Heart right ventricle (tissue), 16 donors: ENCODE data around the gene BYSL. TPM values are rescaled to one million over a fixed set of nuclear protein-coding genes. Genes with fewer than 3 reads are reported as not detected.

Experiments used
- ATAC-seq, 8 donors: fragments of 200-7000 bp; cut with Tn5 transposase; one replicate each; pipeline ENCODE4 v1.9.1; 2020; ENCODE audit warnings: mild to moderate bottlenecking in 8 of 8, moderate library complexity in 8 of 8, moderate number of reproducible peaks in 1 of 8
- DNase-seq, 2 donors: peaks; one replicate each; pipeline ENCODE4 v3.0.0-alpha.2; 2020
- H3K27ac ChIP-seq, 10 donors: fragments of 200-600 bp; sonication (generic) in 2 of 10; one replicate each; pipeline versions ENCODE4 v1.5.0 to v1.8.0; 2020 to 2022; ENCODE audit warnings: mild to moderate bottlenecking in 3 of 10
- H3K27me3 ChIP-seq, 7 donors: fragments of 200-600 bp; one replicate each; pipeline ENCODE4 v1.8.0; 2021 to 2022; ENCODE audit warnings: mild to moderate bottlenecking in 2 of 7
- H3K36me3 ChIP-seq, 9 donors: fragments of 200-600 bp; sonication (generic) in 1 of 9; one replicate each; pipeline versions ENCODE4 v1.5.0 to v1.8.0; 2020 to 2022; ENCODE audit warnings: mild to moderate bottlenecking in 2 of 9
- H3K4me1 ChIP-seq, 9 donors: fragments of 200-600 bp; sonication (generic) in 1 of 9; one replicate each; pipeline versions ENCODE4 v1.5.0 to v1.8.0; 2020 to 2022; ENCODE audit warnings: mild to moderate bottlenecking in 4 of 9
- H3K4me3 ChIP-seq, 10 donors: fragments of 200-600 bp; sonication (generic) in 2 of 10; one replicate each; pipeline versions ENCODE4 v1.5.0 to v1.8.0; 2020 to 2022; ENCODE audit warnings: mild to moderate bottlenecking in 7 of 10, moderate library complexity in 2 of 10
- H3K9me3 ChIP-seq, 11 donors: fragments of 200-600 bp in 10 of 11; sonication (generic) in 2 of 11; one replicate each; pipeline versions ENCODE4 v1.5.0 to v1.8.0; 2013 to 2022; ENCODE audit warnings: mild to moderate bottlenecking in 2 of 11, control low read depth in 1 of 11, moderate library complexity in 1 of 11
- WGBS, 2 donors: extraction: QIAGEN DNeasy Blood & Tissue Kit; methylation state at CpG; one replicate each; pipeline ENCODE4 v1.1.7; 2013; ENCODE audit warnings: inconsistent platforms in 1 of 2; 5-methylcytosine and 5-hydroxymethylcytosine counted together
- intact Hi-C, 10 donors: fragments of 100-400 bp; cut with DNase I; formaldehyde crosslinking; loops; one replicate each; pipeline versions ENCODE4 v1.11.1 to v1.14.2; 2022
- polyA plus RNA-seq, 2 donors: library from polyadenylated mRNA; stranded (reverse); fragments of 200-250 nt; gene quantifications; one replicate each; pipeline ENCODE4 v1.2.3, GENCODE V29; 2013
- total RNA-seq, 10 donors: library from RNA; stranded (reverse); fragmentation: NEBNext Ultra II Directional in 3 of 10; extraction: Animal tissue kit (Norgen Biotek cat#: 25700) in 3 of 10; gene quantifications; one replicate each; pipeline versions ENCODE4 v1.2.1 to v1.2.4, GENCODE V29; 2021 to 2023
- TF ChIP-seq, protein P1 (sequence below), 9 donors: fragments of 200-600 bp; sonication (generic) in 2 of 9; IDR thresholded peaks; one replicate each; pipeline versions ENCODE4 v1.5.0 to v1.8.0; 2021 to 2022; ENCODE audit warnings: antibody characterized with exemption in 9 of 9, mild to moderate bottlenecking in 5 of 9, moderate library complexity in 1 of 9
- donor health status: Arrhythmogenic right ventricular cardiomyopathy.
- donor health status: ischemic (EF 13 %, LVEDD 7.1; RV severe dilation, severe dysfunction).
- donor health status: healthy with polysubstance abuse.
- donor health status: DM: no; HTN: yes; CAD: no.
- donor health status: DM: no; HTN: no; CAD: no.
- donor health status: ischemic (EF 25% LVEDD 6.9; RV normal size, moderate dysfunction).
- donor health status: ischemic (EF 25% LVEDD 5.7; RV mildly dilated, moderate dysfunction).
- donor health status: healthy.
- donor health status: DM: yes; HTN: yes; CAD: no.
- donor health status: Ischemic cardiomyopathy.
- donor health status: ischemic (EF 35%, LVEDD 5.7; RV mildly dilated, moderate dysfunction).
- donor health status: nonischemic (EF 11% LVEDD 7.7; RV severe dilation, severe dysfunction).
- donor health status: DM: yes; HTN: yes; CAD: no.
- donor health status: PGD.
- donor health status: ischemic (EF 29% LVEDD 5.4; RV normal size, mild dysfunction).
- donor health status: nonischemic (EF 23%, LVEDD 6.1; RV moderate dilation, normal function).

Gene BYSL
- total and polyA plus RNA-seq, 12 donors = 4.3 to 20.0 (median 9.9) TPM

DNA sequence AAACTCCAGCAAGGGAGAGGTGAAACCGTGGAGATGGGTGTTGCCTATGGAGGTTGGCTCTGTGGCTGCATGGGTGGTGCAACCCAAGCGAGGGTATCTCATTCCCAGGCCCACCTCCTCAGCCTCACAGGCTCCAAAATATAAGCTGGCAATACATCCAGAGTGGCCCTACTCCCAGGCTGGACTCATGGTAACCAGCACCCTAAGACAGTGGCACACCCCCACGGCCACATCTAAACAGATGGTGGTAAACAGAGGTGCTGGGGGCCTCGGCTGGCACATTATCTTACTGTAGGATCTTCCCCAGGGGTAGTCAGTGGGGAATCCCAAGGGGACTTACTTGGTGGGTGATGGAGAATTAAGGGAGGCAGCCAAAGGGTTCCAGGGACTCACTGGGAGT is 54.0 kb downstream of the BYSL start:
- ATAC-seq (no peak), DNase-seq (no peak)
- Histone ChIP-seq H3K27me3 (no peaks in the 10 kb centered on the region), H3K9me3 (no peaks in the 10 kb centered on the region), H3K4me3 (no peak overlapping the region), H3K4me1 (peaks cover 0 to 25% (median 6%) of the 10 kb centered on the region in 9 donors), H3K36me3 (no peaks in the 10 kb centered on the region), H3K27ac (no peak overlapping the region)
- TF ChIP-seq, protein P1, sequence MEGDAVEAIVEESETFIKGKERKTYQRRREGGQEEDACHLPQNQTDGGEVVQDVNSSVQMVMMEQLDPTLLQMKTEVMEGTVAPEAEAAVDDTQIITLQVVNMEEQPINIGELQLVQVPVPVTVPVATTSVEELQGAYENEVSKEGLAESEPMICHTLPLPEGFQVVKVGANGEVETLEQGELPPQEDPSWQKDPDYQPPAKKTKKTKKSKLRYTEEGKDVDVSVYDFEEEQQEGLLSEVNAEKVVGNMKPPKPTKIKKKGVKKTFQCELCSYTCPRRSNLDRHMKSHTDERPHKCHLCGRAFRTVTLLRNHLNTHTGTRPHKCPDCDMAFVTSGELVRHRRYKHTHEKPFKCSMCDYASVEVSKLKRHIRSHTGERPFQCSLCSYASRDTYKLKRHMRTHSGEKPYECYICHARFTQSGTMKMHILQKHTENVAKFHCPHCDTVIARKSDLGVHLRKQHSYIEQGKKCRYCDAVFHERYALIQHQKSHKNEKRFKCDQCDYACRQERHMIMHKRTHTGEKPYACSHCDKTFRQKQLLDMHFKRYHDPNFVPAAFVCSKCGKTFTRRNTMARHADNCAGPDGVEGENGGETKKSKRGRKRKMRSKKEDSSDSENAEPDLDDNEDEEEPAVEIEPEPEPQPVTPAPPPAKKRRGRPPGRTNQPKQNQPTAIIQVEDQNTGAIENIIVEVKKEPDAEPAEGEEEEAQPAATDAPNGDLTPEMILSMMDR (IDR thresholded peaks at IDR 0.05) = no peak
- intact Hi-C loops = no loop called here
- 89 to 92% methylated on average over 4 of the region's 4 CpGs for WGBS, 2 donors

DNA sequence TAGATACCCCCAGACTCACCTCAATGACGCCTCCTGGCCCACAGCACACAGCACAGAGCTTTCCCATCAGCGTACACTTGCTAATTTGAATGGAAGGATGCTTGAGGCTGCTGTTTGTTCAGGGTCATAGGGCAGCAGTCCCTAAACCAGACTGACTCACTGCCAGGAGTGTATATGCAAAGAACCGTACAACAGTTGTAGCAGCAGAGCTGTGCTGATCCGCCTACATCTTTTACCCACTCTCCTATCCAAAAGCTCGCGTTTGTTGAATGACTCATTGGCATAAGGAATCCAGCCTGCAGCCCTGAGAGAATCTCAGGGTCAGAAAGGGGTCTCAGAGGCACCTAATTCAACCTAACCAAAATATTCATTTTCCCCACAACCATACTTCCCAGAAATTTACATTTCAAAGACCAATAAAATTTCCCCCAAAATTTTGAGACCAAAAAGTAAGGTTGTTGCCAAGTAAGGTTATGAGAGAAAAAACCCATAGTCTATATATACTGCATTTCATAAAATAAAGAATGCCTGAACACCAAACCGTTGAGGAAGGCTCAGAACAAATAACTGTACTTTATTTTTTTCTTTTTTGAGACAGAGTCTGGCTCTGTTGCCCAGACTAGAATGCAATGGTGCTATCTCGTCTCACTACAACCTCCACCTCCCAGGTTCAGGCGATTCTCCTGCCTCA is 55.6 kb downstream of the BYSL start:
- ATAC-seq (no peak), DNase-seq (no peak)
- H3K36me3 ChIP-seq = no peaks in the 10 kb centered on the region
- H3K9me3 ChIP-seq = peaks cover 0 to 5% (median 0%) of the 10 kb centered on the region in 11 donors
- TF ChIP-seq, protein P1 (IDR thresholded peaks at IDR 0.05) = no peak
- peaks cover 0 to 20% (median 0%) of the 10 kb centered on the region in 9 donors for H3K4me1 ChIP-seq
- H3K27ac ChIP-seq = no peak overlapping the region
- H3K27me3 ChIP-seq = no peaks in the 10 kb centered on the region
- intact Hi-C loops = no loop called here
- H3K4me3 ChIP-seq = no peak overlapping the region
- 71 to 76% methylated on average over 9 of the region's 9 CpGs for WGBS, 2 donors

Other genes with a start within 250 kb of the BYSL start
- gene TFEB, start 185.9 kb upstream of the BYSL start, total RNA-seq = 10 to 100 TPM; 29.2 to 47.0 (median 39.6) TPM
- 10 to 100 TPM; 36.9 to 52.3 TPM for gene TFEB, start 185.9 kb upstream of the BYSL start, polyA plus RNA-seq
- not detected for gene PGC, start 174.1 kb upstream of the BYSL start, total RNA-seq
- 1 to 10 TPM in 1 of 2 donors, under 1 TPM in 1; 0.58 to 2.0 TPM for gene PGC, start 174.1 kb upstream of the BYSL start, polyA plus RNA-seq
- gene FRS3, start 141.6 kb upstream of the BYSL start, total RNA-seq = 1 to 10 TPM; 4.1 to 8.7 (median 5.8) TPM
- gene FRS3, start 141.6 kb upstream of the BYSL start, polyA plus RNA-seq = 1 to 10 TPM; 2.8 to 8.0 TPM
- 1 to 10 TPM in 7 of 10 donors, under 1 TPM in 3; 0.38 to 4.7 (median 1.9) TPM for gene PRICKLE4, start 140.7 kb upstream of the BYSL start, total RNA-seq
- 1 to 10 TPM; 1.6 to 6.1 TPM for gene PRICKLE4, start 140.7 kb upstream of the BYSL start, polyA plus RNA-seq
- gene TOMM6, start 133.8 kb upstream of the BYSL start, total RNA-seq = 100 to 1,000 TPM; 156 to 210 (median 186) TPM
- gene TOMM6, start 133.8 kb upstream of the BYSL start, polyA plus RNA-seq = 100 to 1,000 TPM; 135 to 291 TPM
- gene USP49, start 26.1 kb upstream of the BYSL start, total RNA-seq = 1 to 10 TPM; 1.1 to 2.0 (median 1.7) TPM
- 1 to 10 TPM in 1 of 2 donors, under 1 TPM in 1; 0.58 to 2.0 TPM for gene USP49, start 26.1 kb upstream of the BYSL start, polyA plus RNA-seq
- 10 to 100 TPM; 12.6 to 21.5 (median 17.3) TPM for gene MED20, start 360 bp upstream of the BYSL start, total RNA-seq
- 10 to 100 TPM; 11.0 to 11.1 TPM for gene MED20, start 360 bp upstream of the BYSL start, polyA plus RNA-seq
- gene CCND3, start 20.3 kb downstream of the BYSL start, total RNA-seq = 10 to 100 TPM; 29.6 to 51.8 (median 37.5) TPM
- 10 to 100 TPM; 55.5 to 77.3 TPM for gene CCND3, start 20.3 kb downstream of the BYSL start, polyA plus RNA-seq
- gene TAF8, start 129.0 kb downstream of the BYSL start, total RNA-seq = 10 to 100 TPM; 21.0 to 38.1 (median 31.6) TPM
- 10 to 100 TPM; 15.2 to 20.1 TPM for gene TAF8, start 129.0 kb downstream of the BYSL start, polyA plus RNA-seq
- 1 to 10 TPM in 9 of 10 donors, under 1 TPM in 1; 0.92 to 2.9 (median 2.1) TPM for gene C6orf132, start 221.1 kb downstream of the BYSL start, total RNA-seq
- gene C6orf132, start 221.1 kb downstream of the BYSL start, polyA plus RNA-seq = 1 to 10 TPM in 1 of 2 donors, under 1 TPM in 1; 0.23 to 1.8 TPM